ENCODE measurements around the gene TAL1. TPM values are rescaled to one million over a fixed set of nuclear protein-coding genes. Genes with fewer than 3 reads are reported as not detected.

The TAL1 gene
- total RNA-seq, 4 donors from 2014 or later, result 0.34 to 1.7 (median 1.2) TPM

GRCh38 chr1:47183308-47184089, 48.5 kb downstream of the TAL1 start:
- Histone ChIP-seq H3K9me3 (no peaks in the 10 kb centered on the region), H3K4me1 (peaks cover 18% of the 10 kb centered on the region), H3K27me3 (peaks cover 7% of the 10 kb centered on the region), H3K27ac (no peak overlapping the region), H3K4me3 (no peak overlapping the region), H3K36me3 (no peaks in the 10 kb centered on the region)
- 75% methylated on average over 9 of the region's 11 CpGs for WGBS
- no peak for DNase-seq (ENCODE audit: low spot score in 2 of 2)
- TF ChIP-seq POLR2A (IDR thresholded peaks at IDR 0.05), result no peak
- no peak for TF ChIP-seq EP300 (IDR thresholded peaks at IDR 0.05)

- no peak for TF ChIP-seq POLR2A (IDR thresholded peaks at IDR 0.05)
- TF ChIP-seq CTCF (IDR thresholded peaks at IDR 0.05), result no peak
- no peak for TF ChIP-seq EP300 (IDR thresholded peaks at IDR 0.05)
- TF ChIP-seq POLR2AphosphoS5 (IDR thresholded peaks at IDR 0.05), result no peak
- WGBS, result 64% methylated on average over 7 of the region's 7 CpGs
- Histone ChIP-seq H3K9me3 (no peaks in the 10 kb centered on the region), H3K36me3 (no peaks in the 10 kb centered on the region), H3K4me3 (no peak overlapping the region), H3K4me1 (peaks cover 16% of the 10 kb centered on the region), H3K27ac (no peak overlapping the region), H3K27me3 (peaks cover 7% of the 10 kb centered on the region)
- DNase-seq (ENCODE audit: low spot score in 2 of 2), result no peak
Observed at GRCh38 chr1:47182676-47183235, 49.3 kb downstream of the TAL1 start.

- no peak for DNase-seq (ENCODE audit: low spot score in 2 of 2)
- H3K4me1 ChIP-seq, result peaks cover 13% of the 10 kb centered on the region
- WGBS, result 68% methylated on average over 7 of the region's 7 CpGs
- H3K9me3 ChIP-seq, result no peaks in the 10 kb centered on the region
- TF ChIP-seq CTCF (IDR thresholded peaks at IDR 0.05) (no peak), EP300 (IDR thresholded peaks at IDR 0.05) (no peak), POLR2AphosphoS5 (IDR thresholded peaks at IDR 0.05) (no peak), POLR2A (IDR thresholded peaks at IDR 0.05) (no peak)
- no peak overlapping the region for H3K27ac ChIP-seq
- no peaks in the 10 kb centered on the region for H3K36me3 ChIP-seq
- peaks cover 7% of the 10 kb centered on the region for H3K27me3 ChIP-seq
- H3K4me3 ChIP-seq, result no peak overlapping the region
Observed at GRCh38 chr1:47181955-47182675, 49.9 kb downstream of the TAL1 start.

GRCh38 chr1:47181095-47181954, 50.7 kb downstream of the TAL1 start:
- H3K36me3 ChIP-seq, result no peaks in the 10 kb centered on the region
- no peak overlapping the region for H3K27ac ChIP-seq
- DNase-seq (ENCODE audit: low spot score in 2 of 2), result no peak
- H3K4me3 ChIP-seq, result no peak overlapping the region
- TF ChIP-seq POLR2AphosphoS5 (IDR thresholded peaks at IDR 0.05), result no peak
- TF ChIP-seq POLR2A (IDR thresholded peaks at IDR 0.05), result no peak
- TF ChIP-seq CTCF (IDR thresholded peaks at IDR 0.05), result no peak
- no peak for TF ChIP-seq EP300 (IDR thresholded peaks at IDR 0.05)
- peaks cover 13% of the 10 kb centered on the region for H3K4me1 ChIP-seq
- WGBS, result 58% methylated on average over 11 of the region's 18 CpGs
- no peaks in the 10 kb centered on the region for H3K9me3 ChIP-seq
- H3K27me3 ChIP-seq, result peaks cover 7% of the 10 kb centered on the region

GRCh38 chr1:47180603-47181094, 51.4 kb downstream of the TAL1 start:
- DNase-seq (ENCODE audit: low spot score in 2 of 2), result no peak
- Histone ChIP-seq H3K4me1 (peaks cover 15% of the 10 kb centered on the region), H3K36me3 (no peaks in the 10 kb centered on the region), H3K9me3 (no peaks in the 10 kb centered on the region), H3K4me3 (no peak overlapping the region), H3K27me3 (peaks cover 7% of the 10 kb centered on the region), H3K27ac (no peak overlapping the region)
- TF ChIP-seq EP300 (IDR thresholded peaks at IDR 0.05), result no peak
- TF ChIP-seq POLR2AphosphoS5 (IDR thresholded peaks at IDR 0.05), result no peak
- TF ChIP-seq CTCF (IDR thresholded peaks at IDR 0.05), result no peak
- no peak for TF ChIP-seq POLR2A (IDR thresholded peaks at IDR 0.05)
- 71% methylated on average over 3 of the region's 3 CpGs for WGBS
